GM23338 (cell line): ENCODE data around the gene AP5M1.

Experiments used
- CREB1 ChIP-seq: fragments of 250-450 bp; sonication (Bioruptor Pico); IDR thresholded peaks from 2 replicates; pipeline ENCODE4 v1.5.0; 2020; ENCODE audit warnings: low read depth, mild to moderate bottlenecking, moderate library complexity
- EZH2 ChIP-seq: fragments of 200-600 bp; sonication (generic); IDR thresholded peaks from one replicate; pipeline ENCODE4 v1.8.0; 2017; ENCODE audit warnings: antibody characterized with exemption, mild to moderate bottlenecking, low read depth; ENCODE audit not compliant: unreplicated experiment
- EZH2phosphoT487 ChIP-seq: fragments of 200-600 bp; sonication (generic); IDR thresholded peaks from one replicate; pipeline ENCODE4 v1.8.1; 2018; ENCODE audit warnings: antibody characterized with exemption; ENCODE audit not compliant: unreplicated experiment
- JUNB ChIP-seq: IDR thresholded peaks from one replicate; pipeline ENCODE4 v1.6.1; 2016; ENCODE audit warnings: antibody characterized with exemption; ENCODE audit not compliant: unreplicated experiment
- NANOG ChIP-seq: IDR thresholded peaks from 2 replicates; pipeline ENCODE4 v1.6.1; 2016; ENCODE audit warnings: antibody characterized with exemption, borderline replicate concordance
- POLR2AphosphoS5 ChIP-seq: IDR thresholded peaks from 2 replicates; pipeline ENCODE4 v1.6.1; 2016; ENCODE audit warnings: antibody characterized with exemption, low read depth
- STAT1 ChIP-seq: IDR thresholded peaks from one replicate; pipeline ENCODE4 v1.6.1; 2016; ENCODE audit warnings: antibody characterized with exemption; ENCODE audit not compliant: unreplicated experiment
- ZNF114 ChIP-seq: fragments of 250-450 bp; sonication (Bioruptor Pico); IDR thresholded peaks from 2 replicates; pipeline ENCODE4 v1.5.0; 2020; ENCODE audit warnings: mild to moderate bottlenecking, moderate library complexity
- ZNF331 ChIP-seq: fragments of 250-450 bp; sonication (Bioruptor Pico); IDR thresholded peaks from 2 replicates; pipeline ENCODE4 v1.5.0; 2020; ENCODE audit warnings: low read depth, mild to moderate bottlenecking, moderate library complexity
- TF ChIP-seq, protein P1 (sequence below), 2 experiments: fragments of 200-600 bp in 1 of 2; sonication (generic) in 1 of 2; conservative IDR thresholded peaks; 2 replicates each; pipeline versions ENCODE4 v1.5.1 to v1.6.1; 2016 to 2017; ENCODE audit warnings: antibody characterized with exemption in 2 of 2, low read depth in 2 of 2, mild to moderate bottlenecking in 2 of 2, moderate library complexity in 1 of 2
- TF ChIP-seq, protein P2 (sequence below): IDR thresholded peaks from 2 replicates; pipeline ENCODE4 v1.6.1; 2016; ENCODE audit warnings: antibody characterized with exemption
- TF ChIP-seq, protein P3 (sequence below): IDR thresholded peaks from one replicate; pipeline ENCODE4 v1.6.1; 2018; ENCODE audit warnings: antibody characterized with exemption; ENCODE audit not compliant: unreplicated experiment
- TF ChIP-seq, protein P4 (sequence below): fragments of 250-450 bp; sonication (Bioruptor Pico); IDR thresholded peaks from 2 replicates; pipeline ENCODE4 v1.5.0; 2020; ENCODE audit warnings: mild to moderate bottlenecking, moderate library complexity

DNA sequence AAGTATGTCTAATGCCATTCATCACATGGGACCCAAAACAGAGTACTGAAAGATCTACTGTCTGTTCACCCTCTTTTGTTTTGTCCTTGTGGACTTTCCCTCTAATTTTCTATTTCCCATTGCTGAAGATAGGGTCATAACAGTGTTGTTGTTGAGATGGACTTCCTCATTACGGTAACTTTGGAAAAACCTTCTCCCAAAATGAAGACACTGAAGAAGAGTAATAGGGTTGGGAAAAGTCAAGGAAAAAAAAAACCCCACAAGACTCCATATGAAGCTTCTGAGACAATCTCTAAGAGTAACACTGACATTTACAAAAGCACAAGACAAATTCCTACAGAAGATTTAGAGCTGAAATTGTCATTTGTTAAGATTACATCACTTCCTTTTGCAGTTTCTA lies 36.8 kb upstream of the AP5M1 start:
- TF ChIP-seq, protein P1, sequence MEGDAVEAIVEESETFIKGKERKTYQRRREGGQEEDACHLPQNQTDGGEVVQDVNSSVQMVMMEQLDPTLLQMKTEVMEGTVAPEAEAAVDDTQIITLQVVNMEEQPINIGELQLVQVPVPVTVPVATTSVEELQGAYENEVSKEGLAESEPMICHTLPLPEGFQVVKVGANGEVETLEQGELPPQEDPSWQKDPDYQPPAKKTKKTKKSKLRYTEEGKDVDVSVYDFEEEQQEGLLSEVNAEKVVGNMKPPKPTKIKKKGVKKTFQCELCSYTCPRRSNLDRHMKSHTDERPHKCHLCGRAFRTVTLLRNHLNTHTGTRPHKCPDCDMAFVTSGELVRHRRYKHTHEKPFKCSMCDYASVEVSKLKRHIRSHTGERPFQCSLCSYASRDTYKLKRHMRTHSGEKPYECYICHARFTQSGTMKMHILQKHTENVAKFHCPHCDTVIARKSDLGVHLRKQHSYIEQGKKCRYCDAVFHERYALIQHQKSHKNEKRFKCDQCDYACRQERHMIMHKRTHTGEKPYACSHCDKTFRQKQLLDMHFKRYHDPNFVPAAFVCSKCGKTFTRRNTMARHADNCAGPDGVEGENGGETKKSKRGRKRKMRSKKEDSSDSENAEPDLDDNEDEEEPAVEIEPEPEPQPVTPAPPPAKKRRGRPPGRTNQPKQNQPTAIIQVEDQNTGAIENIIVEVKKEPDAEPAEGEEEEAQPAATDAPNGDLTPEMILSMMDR (conservative IDR thresholded peaks at IDR 0.05; ENCODE audit: low read depth in 2 of 2), result no peak
- TF ChIP-seq EZH2 (no peak), JUNB (no peak), ZNF331 (CRISPR knock-in tag) (no peak), ZNF114 (CRISPR knock-in tag) (no peak), CREB1 (CRISPR knock-in tag) (no peak), POLR2AphosphoS5 (no peak), EZH2phosphoT487 (no peak), STAT1 (no peak), NANOG (no peak)
- TF ChIP-seq, protein P2, sequence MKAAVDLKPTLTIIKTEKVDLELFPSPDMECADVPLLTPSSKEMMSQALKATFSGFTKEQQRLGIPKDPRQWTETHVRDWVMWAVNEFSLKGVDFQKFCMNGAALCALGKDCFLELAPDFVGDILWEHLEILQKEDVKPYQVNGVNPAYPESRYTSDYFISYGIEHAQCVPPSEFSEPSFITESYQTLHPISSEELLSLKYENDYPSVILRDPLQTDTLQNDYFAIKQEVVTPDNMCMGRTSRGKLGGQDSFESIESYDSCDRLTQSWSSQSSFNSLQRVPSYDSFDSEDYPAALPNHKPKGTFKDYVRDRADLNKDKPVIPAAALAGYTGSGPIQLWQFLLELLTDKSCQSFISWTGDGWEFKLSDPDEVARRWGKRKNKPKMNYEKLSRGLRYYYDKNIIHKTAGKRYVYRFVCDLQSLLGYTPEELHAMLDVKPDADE, result no peak
- TF ChIP-seq, protein P3, sequence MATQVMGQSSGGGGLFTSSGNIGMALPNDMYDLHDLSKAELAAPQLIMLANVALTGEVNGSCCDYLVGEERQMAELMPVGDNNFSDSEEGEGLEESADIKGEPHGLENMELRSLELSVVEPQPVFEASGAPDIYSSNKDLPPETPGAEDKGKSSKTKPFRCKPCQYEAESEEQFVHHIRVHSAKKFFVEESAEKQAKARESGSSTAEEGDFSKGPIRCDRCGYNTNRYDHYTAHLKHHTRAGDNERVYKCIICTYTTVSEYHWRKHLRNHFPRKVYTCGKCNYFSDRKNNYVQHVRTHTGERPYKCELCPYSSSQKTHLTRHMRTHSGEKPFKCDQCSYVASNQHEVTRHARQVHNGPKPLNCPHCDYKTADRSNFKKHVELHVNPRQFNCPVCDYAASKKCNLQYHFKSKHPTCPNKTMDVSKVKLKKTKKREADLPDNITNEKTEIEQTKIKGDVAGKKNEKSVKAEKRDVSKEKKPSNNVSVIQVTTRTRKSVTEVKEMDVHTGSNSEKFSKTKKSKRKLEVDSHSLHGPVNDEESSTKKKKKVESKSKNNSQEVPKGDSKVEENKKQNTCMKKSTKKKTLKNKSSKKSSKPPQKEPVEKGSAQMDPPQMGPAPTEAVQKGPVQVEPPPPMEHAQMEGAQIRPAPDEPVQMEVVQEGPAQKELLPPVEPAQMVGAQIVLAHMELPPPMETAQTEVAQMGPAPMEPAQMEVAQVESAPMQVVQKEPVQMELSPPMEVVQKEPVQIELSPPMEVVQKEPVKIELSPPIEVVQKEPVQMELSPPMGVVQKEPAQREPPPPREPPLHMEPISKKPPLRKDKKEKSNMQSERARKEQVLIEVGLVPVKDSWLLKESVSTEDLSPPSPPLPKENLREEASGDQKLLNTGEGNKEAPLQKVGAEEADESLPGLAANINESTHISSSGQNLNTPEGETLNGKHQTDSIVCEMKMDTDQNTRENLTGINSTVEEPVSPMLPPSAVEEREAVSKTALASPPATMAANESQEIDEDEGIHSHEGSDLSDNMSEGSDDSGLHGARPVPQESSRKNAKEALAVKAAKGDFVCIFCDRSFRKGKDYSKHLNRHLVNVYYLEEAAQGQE, result no peak
- TF ChIP-seq, protein P4, sequence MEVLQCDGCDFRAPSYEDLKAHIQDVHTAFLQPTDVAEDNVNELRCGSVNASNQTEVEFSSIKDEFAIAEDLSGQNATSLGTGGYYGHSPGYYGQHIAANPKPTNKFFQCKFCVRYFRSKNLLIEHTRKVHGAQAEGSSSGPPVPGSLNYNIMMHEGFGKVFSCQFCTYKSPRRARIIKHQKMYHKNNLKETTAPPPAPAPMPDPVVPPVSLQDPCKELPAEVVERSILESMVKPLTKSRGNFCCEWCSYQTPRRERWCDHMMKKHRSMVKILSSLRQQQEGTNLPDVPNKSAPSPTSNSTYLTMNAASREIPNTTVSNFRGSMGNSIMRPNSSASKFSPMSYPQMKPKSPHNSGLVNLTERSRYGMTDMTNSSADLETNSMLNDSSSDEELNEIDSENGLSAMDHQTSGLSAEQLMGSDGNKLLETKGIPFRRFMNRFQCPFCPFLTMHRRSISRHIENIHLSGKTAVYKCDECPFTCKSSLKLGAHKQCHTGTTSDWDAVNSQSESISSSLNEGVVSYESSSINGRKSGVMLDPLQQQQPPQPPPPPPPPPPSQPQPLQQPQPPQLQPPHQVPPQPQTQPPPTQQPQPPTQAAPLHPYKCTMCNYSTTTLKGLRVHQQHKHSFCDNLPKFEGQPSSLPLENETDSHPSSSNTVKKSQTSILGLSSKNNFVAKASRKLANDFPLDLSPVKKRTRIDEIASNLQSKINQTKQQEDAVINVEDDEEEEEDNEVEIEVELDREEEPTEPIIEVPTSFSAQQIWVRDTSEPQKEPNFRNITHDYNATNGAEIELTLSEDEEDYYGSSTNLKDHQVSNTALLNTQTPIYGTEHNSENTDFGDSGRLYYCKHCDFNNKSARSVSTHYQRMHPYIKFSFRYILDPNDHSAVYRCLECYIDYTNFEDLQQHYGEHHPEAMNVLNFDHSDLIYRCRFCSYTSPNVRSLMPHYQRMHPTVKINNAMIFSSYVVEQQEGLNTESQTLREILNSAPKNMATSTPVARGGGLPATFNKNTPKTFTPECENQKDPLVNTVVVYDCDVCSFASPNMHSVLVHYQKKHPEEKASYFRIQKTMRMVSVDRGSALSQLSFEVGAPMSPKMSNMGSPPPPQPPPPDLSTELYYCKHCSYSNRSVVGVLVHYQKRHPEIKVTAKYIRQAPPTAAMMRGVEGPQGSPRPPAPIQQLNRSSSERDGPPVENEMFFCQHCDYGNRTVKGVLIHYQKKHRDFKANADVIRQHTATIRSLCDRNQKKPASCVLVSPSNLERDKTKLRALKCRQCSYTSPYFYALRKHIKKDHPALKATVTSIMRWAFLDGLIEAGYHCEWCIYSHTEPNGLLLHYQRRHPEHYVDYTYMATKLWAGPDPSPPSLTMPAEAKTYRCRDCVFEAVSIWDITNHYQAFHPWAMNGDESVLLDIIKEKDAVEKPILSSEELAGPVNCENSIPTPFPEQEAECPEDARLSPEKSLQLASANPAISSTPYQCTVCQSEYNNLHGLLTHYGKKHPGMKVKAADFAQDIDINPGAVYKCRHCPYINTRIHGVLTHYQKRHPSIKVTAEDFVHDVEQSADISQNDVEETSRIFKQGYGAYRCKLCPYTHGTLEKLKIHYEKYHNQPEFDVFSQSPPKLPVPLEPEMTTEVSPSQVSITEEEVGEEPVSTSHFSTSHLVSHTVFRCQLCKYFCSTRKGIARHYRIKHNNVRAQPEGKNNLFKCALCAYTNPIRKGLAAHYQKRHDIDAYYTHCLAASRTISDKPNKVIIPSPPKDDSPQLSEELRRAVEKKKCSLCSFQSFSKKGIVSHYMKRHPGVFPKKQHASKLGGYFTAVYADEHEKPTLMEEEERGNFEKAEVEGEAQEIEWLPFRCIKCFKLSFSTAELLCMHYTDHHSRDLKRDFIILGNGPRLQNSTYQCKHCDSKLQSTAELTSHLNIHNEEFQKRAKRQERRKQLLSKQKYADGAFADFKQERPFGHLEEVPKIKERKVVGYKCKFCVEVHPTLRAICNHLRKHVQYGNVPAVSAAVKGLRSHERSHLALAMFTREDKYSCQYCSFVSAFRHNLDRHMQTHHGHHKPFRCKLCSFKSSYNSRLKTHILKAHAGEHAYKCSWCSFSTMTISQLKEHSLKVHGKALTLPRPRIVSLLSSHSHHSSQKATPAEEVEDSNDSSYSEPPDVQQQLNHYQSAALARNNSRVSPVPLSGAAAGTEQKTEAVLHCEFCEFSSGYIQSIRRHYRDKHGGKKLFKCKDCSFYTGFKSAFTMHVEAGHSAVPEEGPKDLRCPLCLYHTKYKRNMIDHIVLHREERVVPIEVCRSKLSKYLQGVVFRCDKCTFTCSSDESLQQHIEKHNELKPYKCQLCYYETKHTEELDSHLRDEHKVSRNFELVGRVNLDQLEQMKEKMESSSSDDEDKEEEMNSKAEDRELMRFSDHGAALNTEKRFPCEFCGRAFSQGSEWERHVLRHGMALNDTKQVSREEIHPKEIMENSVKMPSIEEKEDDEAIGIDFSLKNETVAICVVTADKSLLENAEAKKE (CRISPR knock-in tag), result no peak
